Heart right ventricle (tissue), 16 donors: Measurements from ENCODE around the gene ANKRD52. TPM values are rescaled to one million over a fixed set of nuclear protein-coding genes. Genes with fewer than 3 reads are reported as not detected.

Source experiments
- ATAC-seq, 8 donors: fragments of 200-7000 bp; cut with Tn5 transposase; one replicate each; pipeline ENCODE4 v1.9.1; 2020; ENCODE audit warnings: mild to moderate bottlenecking in 8 of 8, moderate library complexity in 8 of 8, moderate number of reproducible peaks in 1 of 8
- DNase-seq, 2 donors: peaks; one replicate each; pipeline ENCODE4 v3.0.0-alpha.2; 2020
- H3K27ac ChIP-seq, 10 donors: fragments of 200-600 bp; sonication (generic) in 2 of 10; one replicate each; pipeline versions ENCODE4 v1.5.0 to v1.8.0; 2020 to 2022; ENCODE audit warnings: mild to moderate bottlenecking in 3 of 10
- H3K27me3 ChIP-seq, 7 donors: fragments of 200-600 bp; one replicate each; pipeline ENCODE4 v1.8.0; 2021 to 2022; ENCODE audit warnings: mild to moderate bottlenecking in 2 of 7
- H3K36me3 ChIP-seq, 9 donors: fragments of 200-600 bp; sonication (generic) in 1 of 9; one replicate each; pipeline versions ENCODE4 v1.5.0 to v1.8.0; 2020 to 2022; ENCODE audit warnings: mild to moderate bottlenecking in 2 of 9
- H3K4me1 ChIP-seq, 9 donors: fragments of 200-600 bp; sonication (generic) in 1 of 9; one replicate each; pipeline versions ENCODE4 v1.5.0 to v1.8.0; 2020 to 2022; ENCODE audit warnings: mild to moderate bottlenecking in 4 of 9
- H3K4me3 ChIP-seq, 10 donors: fragments of 200-600 bp; sonication (generic) in 2 of 10; one replicate each; pipeline versions ENCODE4 v1.5.0 to v1.8.0; 2020 to 2022; ENCODE audit warnings: mild to moderate bottlenecking in 7 of 10, moderate library complexity in 2 of 10
- H3K9me3 ChIP-seq, 11 donors: fragments of 200-600 bp in 10 of 11; sonication (generic) in 2 of 11; one replicate each; pipeline versions ENCODE4 v1.5.0 to v1.8.0; 2013 to 2022; ENCODE audit warnings: mild to moderate bottlenecking in 2 of 11, control low read depth in 1 of 11, moderate library complexity in 1 of 11
- WGBS, 2 donors: extraction: QIAGEN DNeasy Blood & Tissue Kit; methylation state at CpG; one replicate each; pipeline ENCODE4 v1.1.7; 2013; ENCODE audit warnings: inconsistent platforms in 1 of 2; 5-methylcytosine and 5-hydroxymethylcytosine counted together
- intact Hi-C, 10 donors: fragments of 100-400 bp; cut with DNase I; formaldehyde crosslinking; loops; one replicate each; pipeline versions ENCODE4 v1.11.1 to v1.14.2; 2022
- polyA plus RNA-seq, 2 donors: library from polyadenylated mRNA; stranded (reverse); fragments of 200-250 nt; gene quantifications; one replicate each; pipeline ENCODE4 v1.2.3, GENCODE V29; 2013
- total RNA-seq, 10 donors: library from RNA; stranded (reverse); fragmentation: NEBNext Ultra II Directional in 3 of 10; extraction: Animal tissue kit (Norgen Biotek cat#: 25700) in 3 of 10; gene quantifications; one replicate each; pipeline versions ENCODE4 v1.2.1 to v1.2.4, GENCODE V29; 2021 to 2023
- TF ChIP-seq, protein P1 (sequence below), 9 donors: fragments of 200-600 bp; sonication (generic) in 2 of 9; IDR thresholded peaks; one replicate each; pipeline versions ENCODE4 v1.5.0 to v1.8.0; 2021 to 2022; ENCODE audit warnings: antibody characterized with exemption in 9 of 9, mild to moderate bottlenecking in 5 of 9, moderate library complexity in 1 of 9
- donor health status: Arrhythmogenic right ventricular cardiomyopathy.
- donor health status: ischemic (EF 13 %, LVEDD 7.1; RV severe dilation, severe dysfunction).
- donor health status: healthy with polysubstance abuse.
- donor health status: DM: no; HTN: yes; CAD: no.
- donor health status: DM: no; HTN: no; CAD: no.
- donor health status: ischemic (EF 25% LVEDD 6.9; RV normal size, moderate dysfunction).
- donor health status: ischemic (EF 25% LVEDD 5.7; RV mildly dilated, moderate dysfunction).
- donor health status: healthy.
- donor health status: DM: yes; HTN: yes; CAD: no.
- donor health status: Ischemic cardiomyopathy.
- donor health status: ischemic (EF 35%, LVEDD 5.7; RV mildly dilated, moderate dysfunction).
- donor health status: nonischemic (EF 11% LVEDD 7.7; RV severe dilation, severe dysfunction).
- donor health status: DM: yes; HTN: yes; CAD: no.
- donor health status: PGD.
- donor health status: ischemic (EF 29% LVEDD 5.4; RV normal size, mild dysfunction).
- donor health status: nonischemic (EF 23%, LVEDD 6.1; RV moderate dilation, normal function).

ANKRD52 gene
- total and polyA plus RNA-seq, 12 donors: 10.2 to 30.9 (median 24.6) TPM

DNA sequence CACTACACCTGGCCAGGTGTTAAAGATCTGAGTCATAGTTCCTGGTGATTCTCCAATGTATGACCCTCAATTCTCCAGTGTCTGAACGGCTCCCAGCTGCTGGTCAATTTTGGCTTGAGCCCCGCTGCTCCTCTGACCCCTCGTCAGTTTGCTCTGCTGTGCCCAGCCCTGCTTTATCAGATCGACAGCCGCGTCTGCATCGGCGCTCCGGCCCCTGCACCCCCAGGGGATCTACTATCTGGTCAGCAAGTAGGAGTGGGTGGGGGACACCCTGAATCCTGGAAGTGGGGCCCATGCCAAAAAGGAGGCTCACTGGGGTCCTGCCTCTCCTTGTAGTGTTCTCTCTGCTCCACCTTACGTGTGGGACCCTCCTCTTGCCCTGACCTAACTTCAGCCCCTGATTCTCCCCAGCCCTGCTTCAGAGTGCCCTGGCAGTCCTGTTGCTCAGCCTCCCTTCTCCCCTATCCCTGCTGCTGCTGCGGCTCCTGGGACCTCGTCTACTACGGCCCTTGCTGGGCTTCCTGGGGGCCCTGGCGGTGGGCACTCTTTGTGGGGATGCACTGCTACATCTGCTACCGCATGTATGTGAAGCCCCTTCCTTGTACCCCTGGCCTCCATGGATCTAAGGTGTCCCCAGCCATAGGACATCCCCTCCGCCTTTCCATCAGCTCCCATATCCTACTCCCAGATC is 23.3 kb downstream of the ANKRD52 start:
- Histone ChIP-seq H3K27me3 (no peaks in the 10 kb centered on the region), H3K4me1 (no peaks in the 10 kb centered on the region), H3K36me3 (peaks cover 0 to 37% (median 4%) of the 10 kb centered on the region in 9 donors), H3K4me3 (no peak overlapping the region), H3K27ac (no peak overlapping the region), H3K9me3 (no peaks in the 10 kb centered on the region)
- no peak for DNase-seq
- TF ChIP-seq, protein P1, sequence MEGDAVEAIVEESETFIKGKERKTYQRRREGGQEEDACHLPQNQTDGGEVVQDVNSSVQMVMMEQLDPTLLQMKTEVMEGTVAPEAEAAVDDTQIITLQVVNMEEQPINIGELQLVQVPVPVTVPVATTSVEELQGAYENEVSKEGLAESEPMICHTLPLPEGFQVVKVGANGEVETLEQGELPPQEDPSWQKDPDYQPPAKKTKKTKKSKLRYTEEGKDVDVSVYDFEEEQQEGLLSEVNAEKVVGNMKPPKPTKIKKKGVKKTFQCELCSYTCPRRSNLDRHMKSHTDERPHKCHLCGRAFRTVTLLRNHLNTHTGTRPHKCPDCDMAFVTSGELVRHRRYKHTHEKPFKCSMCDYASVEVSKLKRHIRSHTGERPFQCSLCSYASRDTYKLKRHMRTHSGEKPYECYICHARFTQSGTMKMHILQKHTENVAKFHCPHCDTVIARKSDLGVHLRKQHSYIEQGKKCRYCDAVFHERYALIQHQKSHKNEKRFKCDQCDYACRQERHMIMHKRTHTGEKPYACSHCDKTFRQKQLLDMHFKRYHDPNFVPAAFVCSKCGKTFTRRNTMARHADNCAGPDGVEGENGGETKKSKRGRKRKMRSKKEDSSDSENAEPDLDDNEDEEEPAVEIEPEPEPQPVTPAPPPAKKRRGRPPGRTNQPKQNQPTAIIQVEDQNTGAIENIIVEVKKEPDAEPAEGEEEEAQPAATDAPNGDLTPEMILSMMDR (IDR thresholded peaks at IDR 0.05): no peak
- ATAC-seq: no peak
- intact Hi-C loops: no loop called here
- WGBS, 2 donors: 67 to 68% methylated on average over 16 of the region's 16 CpGs

DNA sequence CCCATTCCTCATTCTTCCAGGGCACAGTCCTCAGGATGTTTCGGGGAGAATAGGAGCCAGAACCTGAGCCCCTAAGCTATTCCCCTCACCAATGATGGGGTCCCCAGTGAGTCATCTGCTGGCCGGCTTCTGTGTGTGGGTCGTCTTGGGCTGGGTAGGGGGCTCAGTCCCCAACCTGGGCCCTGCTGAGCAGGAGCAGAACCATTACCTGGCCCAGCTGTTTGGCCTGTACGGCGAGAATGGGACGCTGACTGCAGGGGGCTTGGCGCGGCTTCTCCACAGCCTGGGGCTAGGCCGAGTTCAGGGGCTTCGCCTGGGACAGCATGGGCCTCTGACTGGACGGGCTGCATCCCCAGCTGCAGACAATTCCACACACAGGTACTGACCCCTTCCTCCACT is 27.0 kb downstream of the ANKRD52 start:
- Histone ChIP-seq H3K4me3 (no peak overlapping the region), H3K36me3 (peaks cover 0 to 36% (median 0%) of the 10 kb centered on the region in 9 donors), H3K9me3 (no peaks in the 10 kb centered on the region), H3K27me3 (no peaks in the 10 kb centered on the region), H3K27ac (no peak overlapping the region), H3K4me1 (no peaks in the 10 kb centered on the region)
- 90 to 92% methylated on average over 11 of the region's 11 CpGs for whole genome bisulfite sequencing, 2 donors
- intact Hi-C loops: no loop called here
- DNase-seq (no peak), ATAC-seq (peak in 2 of 8 donors; percentile 8 to 16)
- TF ChIP-seq, protein P1 (IDR thresholded peaks at IDR 0.05): no peak

DNA sequence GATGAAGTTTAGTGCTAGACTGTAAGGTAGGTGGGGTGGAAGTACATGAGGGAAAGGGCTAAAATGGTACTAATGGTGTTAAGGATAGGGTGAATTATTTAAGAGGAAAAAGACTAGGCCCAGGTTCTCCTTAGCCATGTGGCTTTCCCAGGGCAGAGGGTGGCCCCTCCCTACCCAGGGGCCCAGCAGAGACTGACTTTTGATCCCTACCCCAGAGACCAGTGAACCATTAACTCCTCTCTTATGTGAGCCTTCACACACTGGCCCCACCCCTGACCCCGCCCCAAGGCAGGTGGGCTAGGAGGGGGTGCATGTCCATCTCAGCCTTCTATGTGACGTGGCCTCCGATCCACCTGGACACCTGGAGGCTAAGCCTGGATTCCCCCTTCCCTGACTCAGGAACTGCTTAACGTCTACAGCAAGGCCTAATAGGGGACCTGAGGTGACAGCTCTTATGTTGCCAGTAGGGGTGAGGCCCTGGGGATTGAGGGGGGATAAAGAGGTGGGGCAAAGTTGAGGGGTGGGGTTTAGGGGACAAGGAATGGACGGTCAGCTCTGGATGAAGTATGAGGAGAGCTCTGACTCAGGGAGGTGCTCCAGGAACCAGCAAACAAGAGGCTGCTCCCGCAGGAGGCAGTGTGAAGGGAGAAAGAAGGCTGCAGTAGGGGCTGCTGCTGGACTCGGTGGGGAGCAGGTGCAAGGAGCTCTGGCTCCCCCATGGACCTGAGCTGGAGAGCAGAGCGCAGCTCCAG is 27.6 kb downstream of the ANKRD52 start:
- DNase-seq (no peak), ATAC-seq (no peak)
- no peaks in the 10 kb centered on the region for H3K9me3 ChIP-seq
- H3K27me3 ChIP-seq: no peaks in the 10 kb centered on the region
- H3K27ac ChIP-seq: no peak overlapping the region
- peaks cover 0 to 38% (median 0%) of the 10 kb centered on the region in 9 donors for H3K36me3 ChIP-seq
- TF ChIP-seq, protein P1 (IDR thresholded peaks at IDR 0.05): no peak
- WGBS, 2 donors: 77 to 82% methylated on average over 8 of the region's 8 CpGs
- intact Hi-C loops: no loop called here
- H3K4me1 ChIP-seq: no peaks in the 10 kb centered on the region
- H3K4me3 ChIP-seq: no peak overlapping the region

DNA sequence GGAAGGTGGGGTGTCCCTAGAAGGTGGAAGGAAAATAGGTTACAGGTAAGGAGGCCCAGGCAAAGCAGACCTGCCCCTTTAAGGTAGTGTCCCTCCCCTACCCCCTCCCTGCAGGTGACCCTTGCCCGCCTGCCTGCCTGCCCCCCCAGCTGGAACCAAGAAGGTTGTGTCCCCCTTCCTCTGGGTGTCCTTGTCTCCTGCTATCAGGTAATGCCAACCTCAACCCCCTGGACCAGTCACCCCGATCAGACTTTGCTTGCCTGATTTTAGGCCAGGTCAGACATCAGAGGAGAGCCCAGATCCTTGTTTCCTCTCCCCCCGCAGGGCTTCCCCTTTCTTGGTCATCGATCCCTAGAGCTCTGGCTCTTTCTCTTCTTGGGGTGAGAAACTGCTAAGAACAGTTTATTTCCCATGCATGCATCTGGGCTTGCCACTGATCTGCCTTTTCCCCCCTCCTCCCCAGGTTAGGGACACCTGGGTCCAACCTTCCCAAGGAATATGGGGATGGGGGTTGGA is 28.2 kb downstream of the ANKRD52 start, which contains the start of gene SLC39A5:
Gene SLC39A5, plus strand, starts transcription at position 136 of the 516 bp plus-strand sequence. CDS start 1,224 bp downstream, outside the sequence.
- Histone ChIP-seq H3K4me3 (no peak within 1 kb of the TSS), H3K9me3 (no peaks in the 10 kb centered on the region), H3K36me3 (peaks cover 0 to 40% (median 0%) of the 10 kb centered on the region in 9 donors), H3K27ac (no peak within 1 kb of the TSS), H3K4me1 (peaks cover 0 to 6% (median 1%) of the 10 kb centered on the region in 9 donors), H3K27me3 (no peaks in the 10 kb centered on the region)
- no peak for DNase-seq
- no peak for ATAC-seq
- intact Hi-C loops: no loop called here
- TF ChIP-seq, protein P1 (IDR thresholded peaks at IDR 0.05): no peak
- WGBS, 2 donors: 82 to 86% methylated on average over 4 of the region's 4 CpGs
